Stimulated activated CD4-positive, alpha-beta T cell treated with anti-CD3 and anti-CD28 coated beads, Interleukin-15, amount 100 ng/mL, for 24 hours (primary cell): ENCODE measurements around the gene PRODH2.
"Not testable (repeated sequence)": the region's sequence is repeated elsewhere in the genome, so short reads cannot be mapped to it uniquely, and the experiment has no call there.

Source experiments
- DNase-seq: peaks from one replicate; pipeline ENCODE4 v3.0.0-alpha.2; 2020

Gene PRODH2

DNA sequence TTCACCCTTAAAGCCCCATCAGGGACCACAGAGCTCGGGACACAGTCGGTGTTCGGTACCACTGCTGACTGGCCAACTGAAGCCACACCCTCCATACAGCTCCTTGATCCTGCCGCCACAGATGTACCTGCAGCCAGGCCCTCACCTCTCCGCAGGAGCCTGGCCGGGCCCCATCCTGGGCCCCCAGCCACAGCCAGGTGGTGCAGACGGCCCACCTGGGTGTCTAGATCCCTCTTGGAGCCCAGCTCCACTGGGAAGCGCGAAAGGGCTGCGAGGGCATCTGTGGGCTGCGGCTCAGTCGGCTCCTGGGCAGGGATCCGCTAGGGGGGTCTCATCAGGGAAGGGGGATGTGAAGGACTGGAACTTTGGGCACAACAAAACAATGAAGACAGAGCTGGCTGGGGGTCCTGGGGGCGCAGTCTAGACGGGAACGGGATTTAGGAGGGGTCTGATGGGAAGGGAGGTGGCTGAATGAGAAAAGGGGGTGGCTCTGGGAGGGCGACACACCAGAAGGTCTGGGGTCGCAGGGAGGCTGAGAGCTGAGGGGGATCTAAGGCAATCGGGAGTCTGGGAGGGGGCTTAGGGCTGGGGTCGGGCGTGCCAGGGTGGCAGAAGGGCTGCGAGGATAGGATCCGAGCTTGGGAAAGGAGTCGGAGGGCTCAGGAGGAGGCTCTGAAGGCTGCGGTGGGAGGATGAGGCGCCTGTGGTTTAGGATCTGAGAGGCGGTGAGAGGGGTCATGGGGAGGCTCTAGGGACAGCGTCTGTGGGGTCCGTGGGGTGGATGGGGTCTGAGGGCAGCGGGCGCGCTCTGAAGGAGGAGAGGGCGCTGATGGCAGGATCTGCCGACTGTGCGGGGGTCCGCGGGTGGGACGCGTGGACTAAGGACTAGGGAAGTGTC, 15.8 kb downstream of the PRODH2 start:
- no peak for DNase-seq

DNA sequence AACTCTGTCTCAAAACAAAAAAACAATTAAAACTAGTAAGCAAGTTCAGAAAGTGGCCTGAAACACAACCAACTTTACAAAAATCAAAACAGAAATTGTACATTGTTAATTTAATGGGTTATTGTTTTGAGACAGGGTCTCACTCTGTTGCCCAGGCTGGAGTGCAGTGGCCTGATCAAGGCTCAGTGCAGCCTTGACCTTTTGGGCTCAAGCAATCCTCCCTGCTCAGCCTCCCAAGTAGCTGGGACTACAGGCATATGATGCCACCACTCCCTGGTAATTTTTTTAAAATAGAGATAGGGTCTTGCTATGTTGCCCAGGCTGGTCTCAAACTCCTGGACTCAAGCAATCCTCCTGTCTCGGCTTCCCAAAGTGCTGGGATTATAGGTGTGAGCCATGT, 17.1 kb downstream of the PRODH2 start:
- not testable (repeated sequence) for DNase-seq

- no peak for DNase-seq
Observed at GRCh38 chr19:35793381-35794165, 19.1 kb downstream of the PRODH2 start.

DNA sequence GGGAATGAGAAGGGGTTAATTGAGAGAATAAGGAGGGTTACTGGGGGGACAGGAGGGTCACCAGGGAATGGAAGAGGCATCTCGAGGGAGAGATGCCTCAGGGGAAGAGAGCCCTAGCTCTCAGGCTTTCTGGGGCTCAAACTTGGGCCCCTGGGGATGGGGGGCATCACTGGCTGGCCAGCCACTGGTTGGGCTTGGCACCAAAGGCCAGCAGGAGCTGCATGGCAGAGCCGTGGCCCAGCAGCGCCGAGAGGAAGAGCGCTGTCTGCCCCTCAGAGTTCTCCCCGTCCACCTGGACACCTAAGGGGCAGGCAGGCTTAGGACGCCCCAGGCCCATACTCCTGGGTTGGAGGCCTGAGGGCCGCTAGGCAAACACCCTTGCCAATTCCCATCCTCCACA, 19.8 kb downstream of the PRODH2 start:
- DNase-seq = no peak

GRCh38 chr19:35792312-35792711, 20.3 kb downstream of the PRODH2 start:
- DNase-seq = no peak

DNA sequence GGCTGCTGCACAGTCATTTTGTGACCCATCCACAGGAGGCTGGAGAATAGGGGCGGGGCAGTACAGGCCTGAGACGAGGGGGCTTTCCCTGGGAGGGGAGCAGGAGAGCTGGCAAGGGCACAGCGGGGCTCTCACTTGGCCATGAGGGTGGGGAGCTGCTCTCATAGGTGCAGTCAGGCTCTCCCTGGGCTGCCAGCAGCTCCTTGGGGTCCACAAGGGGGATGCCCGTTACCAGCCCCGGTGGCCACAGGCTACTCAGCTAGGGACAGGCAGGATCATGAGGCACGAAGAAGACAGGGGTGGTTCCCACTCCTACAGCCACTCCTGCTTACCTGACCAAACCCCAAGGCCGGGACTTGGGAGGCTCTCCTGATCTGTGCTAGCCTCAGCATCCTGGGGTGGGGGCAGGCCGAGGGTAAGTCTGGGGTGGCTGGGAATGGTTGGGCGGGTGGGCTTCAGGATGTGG, 20.8 kb downstream of the PRODH2 start:
- no peak for DNase-seq

DNA sequence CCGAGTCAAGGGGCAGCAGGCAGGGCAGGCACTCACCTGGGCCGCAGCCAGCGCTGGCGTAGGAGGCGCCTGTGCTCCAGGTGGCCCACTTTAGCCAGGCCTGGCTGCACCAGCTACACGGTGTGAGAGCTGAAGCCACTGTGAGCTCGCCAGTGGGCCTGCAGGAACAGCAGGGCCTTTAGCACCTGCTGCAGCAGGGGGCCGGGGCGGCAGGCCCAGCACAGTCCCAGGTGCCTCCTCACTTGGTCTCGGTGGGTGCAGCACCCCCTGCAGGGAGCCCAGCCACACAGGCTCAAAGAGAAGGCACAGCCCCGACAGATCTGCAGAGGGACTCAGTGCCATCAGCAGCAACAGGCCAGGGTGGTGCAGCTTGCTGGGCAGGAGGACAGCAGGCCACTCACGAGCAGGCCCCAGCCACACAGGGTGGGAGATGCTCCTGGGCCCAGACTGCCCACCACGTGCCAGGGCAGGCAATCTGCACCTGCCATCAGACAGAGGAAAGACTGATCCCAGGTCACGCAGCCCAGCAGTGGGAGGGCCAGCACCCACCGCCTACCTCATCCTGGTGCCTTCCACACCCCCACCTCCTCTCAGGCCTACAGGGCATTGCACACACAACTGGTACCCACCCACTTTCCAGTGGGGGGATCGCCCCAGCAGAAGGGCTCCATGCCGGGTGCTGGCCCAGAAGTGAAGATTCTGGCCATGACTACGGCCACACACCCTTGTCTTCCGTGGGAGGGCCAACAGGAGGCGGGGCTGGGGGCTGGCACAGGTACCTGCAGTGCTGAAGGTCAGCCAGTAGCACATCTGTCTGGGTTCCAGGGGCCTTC, 21.4 kb downstream of the PRODH2 start:
- peak; percentile 26 for DNase-seq

DNA sequence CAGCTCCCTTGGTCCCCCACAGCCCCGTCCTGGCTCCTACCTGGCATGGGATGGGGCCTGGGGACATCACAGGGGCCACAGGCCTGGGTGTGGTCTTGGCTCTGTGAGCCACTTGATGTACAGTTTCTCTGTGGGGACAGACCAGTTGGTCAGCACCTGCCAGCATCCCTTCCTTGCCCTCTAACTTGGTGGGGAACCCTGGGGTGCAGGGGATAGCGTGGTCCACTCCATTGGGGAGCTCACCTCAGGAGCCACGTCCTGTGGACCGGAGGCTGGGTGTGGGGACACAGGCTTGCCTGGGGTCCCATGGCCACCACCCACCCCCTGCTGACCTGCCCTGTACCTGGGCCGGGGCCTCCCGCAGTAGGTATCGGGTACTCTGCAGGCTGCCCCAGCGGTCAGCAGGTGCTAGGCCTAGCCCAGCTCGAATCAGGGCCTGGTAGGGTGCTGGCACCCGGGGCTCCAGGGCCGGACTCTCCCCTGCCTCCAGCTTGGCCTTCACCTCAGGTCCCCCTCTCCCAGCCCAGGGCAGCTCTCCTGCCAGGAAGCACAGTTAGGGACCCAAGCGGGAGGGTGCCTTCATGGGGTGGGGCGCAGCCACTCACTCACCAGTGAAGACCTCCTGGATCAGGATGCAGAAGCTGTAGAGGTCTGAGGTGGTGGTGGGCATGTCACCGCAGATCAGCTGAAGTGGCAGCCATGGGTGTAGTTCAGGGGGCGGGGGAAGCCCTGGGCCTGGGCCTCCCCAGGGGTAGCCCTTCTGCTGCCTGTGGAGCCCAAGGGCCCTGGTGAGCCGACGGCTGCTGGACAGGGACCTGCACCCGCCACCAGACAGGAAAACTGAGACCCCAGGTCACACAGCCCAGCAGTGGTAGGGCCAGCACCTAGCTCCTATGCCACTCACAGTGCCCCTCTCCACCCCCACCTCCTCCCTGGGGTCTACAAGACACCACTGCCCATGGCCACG, 22.4 kb downstream of the PRODH2 start:
- DNase-seq = no peak

DNA sequence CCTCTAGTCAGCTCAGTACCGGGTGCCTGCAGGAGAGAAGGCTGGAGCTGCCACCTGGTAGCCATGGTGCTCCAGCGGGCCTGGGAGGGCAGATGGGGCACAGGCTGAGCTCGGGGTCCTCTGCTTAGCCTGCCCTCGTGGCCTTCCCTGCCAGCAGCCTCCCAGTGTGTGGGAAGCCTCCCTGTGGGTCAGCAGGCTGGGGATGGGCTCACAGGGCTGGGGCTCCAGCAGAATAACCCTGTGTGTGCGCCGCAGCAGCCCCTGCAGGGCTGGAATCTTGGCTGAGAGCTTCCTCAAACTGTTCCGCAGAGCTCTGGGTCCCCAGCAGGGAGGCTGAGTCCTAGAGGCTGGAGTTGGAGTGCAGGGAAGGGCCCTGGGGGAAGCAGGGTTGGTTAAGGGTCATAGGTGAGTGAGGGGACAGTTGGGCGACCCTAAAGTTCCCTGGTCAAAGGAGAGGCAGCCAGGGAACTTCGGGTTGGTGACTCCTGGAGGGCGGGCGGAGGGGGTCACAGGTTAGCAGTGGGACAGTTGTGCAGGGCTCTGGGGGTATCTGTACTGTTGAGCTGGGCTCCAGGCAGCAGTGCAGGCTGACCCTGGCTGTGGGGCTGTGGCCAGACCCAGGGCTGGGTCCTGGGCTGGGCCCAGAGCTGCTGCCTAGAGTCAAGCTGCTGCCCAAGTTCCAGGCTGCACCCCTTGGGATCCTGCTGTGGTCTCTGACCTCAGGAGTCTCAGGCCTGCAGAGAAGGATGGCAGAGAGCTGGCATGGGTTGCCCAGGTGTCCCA, 23.3 kb downstream of the PRODH2 start:
- DNase-seq = no peak

DNA sequence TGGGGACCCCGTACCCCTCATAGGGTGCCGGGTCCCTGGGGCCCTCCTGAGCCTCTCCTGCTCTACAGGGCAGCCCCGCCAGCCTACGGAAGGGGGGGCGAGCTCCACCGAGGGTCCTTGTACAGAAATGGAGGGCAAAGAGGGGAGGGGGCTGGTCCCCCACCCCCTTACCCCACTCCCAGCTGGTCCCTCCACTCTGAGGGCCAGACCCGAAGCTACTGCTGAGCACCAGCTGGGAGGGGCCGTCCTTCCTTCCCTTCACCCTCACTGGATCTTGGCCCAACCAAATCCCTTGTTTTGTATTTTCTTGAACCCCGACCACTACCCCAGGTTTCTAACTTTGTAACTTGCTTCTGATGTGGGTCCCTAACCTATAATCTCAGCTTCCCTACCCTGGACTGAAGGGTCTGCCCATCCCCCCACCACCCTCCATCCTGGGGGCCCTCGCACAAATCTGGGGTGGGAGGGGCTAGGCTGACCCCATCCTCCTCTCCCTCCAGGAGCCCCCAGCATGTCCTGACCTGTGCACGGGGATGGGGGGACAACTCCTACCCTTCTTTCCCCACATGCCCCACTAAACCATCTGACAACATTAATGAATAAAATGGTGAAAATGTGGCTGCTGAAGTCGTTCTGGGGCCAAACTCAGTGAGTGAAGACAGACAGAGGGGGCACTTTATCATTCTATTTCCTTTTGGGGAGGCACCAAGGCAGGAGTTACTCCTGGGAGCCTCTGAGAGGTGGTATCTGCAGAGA, 24.3 kb downstream of the PRODH2 start:
- DNase-seq = no peak

- no peak for DNase-seq
Observed at GRCh38 chr19:35787227-35787799, 25.3 kb downstream of the PRODH2 start.

DNA sequence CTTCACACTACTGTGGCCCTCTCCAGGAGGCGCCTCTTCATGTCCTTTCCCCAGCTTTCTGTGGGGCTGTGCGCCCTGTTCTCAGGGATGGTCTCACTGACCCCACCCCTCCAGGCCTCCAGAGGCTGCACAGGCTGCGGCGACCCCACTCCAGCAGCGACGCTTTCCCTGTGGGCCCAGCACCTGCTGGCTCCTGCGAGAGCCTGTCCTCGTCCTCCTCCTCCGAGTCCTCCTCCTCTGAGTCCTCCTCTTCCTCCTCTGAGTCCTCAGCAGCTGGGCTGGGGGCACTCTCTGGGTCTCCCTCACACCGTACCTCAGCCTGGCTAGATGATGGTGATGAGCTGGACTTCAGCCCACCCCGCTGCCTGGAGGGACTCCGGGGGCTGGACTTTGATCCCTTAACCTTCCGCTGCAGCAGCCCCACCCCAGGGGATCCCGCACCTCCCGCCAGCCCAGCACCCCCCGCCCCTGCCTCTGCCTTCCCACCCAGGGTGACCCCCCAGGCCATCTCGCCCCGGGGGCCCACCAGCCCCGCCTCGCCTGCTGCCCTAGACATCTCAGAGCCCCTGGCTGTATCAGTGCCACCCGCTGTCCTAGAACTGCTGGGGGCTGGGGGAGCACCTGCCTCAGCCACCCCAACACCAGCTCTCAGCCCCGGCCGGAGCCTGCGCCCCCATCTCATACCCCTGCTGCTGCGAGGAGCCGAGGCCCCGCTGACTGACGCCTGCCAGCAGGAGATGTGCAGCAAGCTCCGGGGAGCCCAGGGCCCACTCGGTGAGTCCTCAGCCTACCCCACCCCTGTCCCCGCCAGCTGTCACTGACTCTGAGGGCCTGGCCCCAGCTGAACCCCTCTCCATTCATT, 26.1 kb downstream of the PRODH2 start:
- no peak for DNase-seq

DNA sequence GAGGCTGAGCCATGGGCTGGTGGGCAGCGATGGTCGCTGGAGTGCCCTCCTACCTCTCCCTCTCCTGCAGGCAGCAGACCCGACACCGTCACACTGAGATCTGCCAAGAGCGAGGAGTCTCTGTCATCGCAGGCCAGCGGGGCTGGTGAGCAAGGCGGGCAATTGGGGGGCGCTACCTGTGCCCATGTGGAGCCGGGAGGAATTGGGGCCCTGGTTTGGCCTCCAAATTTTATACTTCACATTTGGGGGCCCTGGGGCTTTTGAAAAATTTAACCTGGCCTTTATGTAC, 27.4 kb downstream of the PRODH2 start:
- DNase-seq = no peak

DNA sequence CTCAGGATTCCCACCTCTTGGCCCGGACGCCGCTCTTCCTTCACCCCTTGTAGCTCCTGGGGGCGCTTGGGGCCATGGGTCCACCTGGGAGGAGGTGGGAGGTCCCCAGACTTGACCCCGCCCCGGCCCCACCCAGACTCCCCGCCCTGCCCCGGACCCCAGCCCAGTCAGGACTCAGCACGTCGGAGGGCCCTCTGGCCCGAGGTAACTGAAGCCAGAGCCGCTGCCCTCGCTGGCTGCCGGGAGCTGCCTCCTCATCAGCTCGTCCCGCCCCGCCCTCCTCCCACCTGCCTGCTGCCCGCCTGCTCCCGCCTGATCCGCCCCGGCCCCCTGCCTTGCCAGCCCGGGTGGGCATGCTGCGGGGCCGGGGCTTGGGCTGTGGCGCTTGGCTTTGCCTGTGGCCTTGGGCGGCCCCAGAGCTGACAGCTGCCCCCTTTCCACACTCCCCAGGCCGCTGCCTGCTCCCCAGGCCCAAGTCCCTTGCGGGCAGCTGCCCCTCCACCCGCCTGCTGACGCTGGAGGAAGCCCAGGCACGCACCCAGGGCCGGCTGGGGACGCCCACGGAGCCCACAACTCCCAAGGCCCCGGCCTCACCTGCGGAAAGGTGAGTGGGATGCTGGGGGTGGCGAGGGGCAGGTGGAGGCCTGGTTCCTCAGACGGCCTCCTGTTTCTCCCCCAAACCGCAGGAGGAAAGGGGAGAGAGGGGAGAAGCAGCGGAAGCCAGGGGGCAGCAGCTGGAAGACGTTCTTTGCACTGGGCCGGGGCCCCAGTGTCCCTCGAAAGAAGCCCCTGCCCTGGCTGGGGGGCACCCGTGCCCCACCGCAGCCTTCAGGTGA, 27.9 kb downstream of the PRODH2 start:
- DNase-seq = no peak

- DNase-seq = no peak
Observed at GRCh38 chr19:35783469-35784434, 28.9 kb downstream of the PRODH2 start.

DNA sequence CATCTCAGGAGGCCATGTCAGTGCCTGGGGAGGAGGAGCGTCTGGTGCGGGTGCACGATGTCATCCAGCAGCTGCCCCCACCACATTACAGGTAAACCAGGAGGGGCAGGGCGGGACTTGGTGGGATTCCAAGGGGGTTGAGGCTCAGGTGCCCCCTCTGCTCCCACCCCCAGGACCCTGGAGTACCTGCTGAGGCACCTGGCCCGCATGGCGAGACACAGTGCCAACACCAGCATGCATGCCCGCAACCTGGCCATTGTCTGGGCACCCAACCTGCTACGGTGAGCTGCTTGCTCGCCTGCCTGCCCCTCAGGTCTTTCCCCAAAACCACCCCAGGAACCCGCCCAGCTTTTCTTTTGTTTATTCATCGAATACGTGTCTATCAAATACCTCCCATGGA, 30.1 kb downstream of the PRODH2 start:
- DNase-seq = no peak

DNA sequence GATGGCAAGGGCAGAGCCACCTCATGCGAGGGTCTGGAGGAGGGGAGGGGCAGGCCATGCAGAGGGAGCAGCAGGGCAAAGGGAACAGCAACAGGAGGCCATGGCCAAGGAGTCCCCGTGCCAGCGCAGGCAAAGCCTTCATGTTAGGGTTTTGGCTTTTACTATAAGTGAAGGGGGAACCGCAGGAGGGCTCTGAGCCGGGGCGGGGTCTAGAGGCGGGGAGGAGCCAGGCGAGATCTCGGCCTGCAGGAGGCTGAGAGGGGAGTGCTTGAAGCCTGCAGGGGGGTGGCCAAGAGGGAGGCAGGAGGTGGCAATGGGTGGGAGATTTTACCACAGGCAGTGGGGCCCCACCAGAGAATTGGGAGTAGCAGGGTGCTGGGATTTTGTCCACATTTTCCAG, 31.0 kb downstream of the PRODH2 start:
- DNase-seq = no peak
